ENCODE data around the gene HDAC9.

Gene HDAC9

DNA sequence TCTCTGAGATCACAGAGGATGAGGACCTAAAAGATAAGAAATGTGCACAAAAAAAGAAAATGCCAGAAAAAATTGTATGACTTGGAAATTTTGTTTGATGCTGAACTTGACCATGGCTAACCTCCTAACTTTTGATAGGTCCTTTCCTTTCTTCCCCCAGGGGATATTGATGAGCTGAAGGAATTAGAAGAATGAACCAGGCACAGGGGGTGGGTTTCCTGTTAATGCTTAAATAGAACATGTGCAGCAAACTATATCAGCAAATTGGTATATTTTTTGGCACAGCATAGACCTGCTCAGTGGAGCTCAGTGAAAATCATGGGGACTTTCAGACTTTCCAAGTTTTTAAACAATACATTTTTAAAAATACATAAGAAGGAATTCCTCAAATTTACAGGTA, 300.7 kb downstream of the HDAC9 start:
- no peak for DNase-seq

DNA sequence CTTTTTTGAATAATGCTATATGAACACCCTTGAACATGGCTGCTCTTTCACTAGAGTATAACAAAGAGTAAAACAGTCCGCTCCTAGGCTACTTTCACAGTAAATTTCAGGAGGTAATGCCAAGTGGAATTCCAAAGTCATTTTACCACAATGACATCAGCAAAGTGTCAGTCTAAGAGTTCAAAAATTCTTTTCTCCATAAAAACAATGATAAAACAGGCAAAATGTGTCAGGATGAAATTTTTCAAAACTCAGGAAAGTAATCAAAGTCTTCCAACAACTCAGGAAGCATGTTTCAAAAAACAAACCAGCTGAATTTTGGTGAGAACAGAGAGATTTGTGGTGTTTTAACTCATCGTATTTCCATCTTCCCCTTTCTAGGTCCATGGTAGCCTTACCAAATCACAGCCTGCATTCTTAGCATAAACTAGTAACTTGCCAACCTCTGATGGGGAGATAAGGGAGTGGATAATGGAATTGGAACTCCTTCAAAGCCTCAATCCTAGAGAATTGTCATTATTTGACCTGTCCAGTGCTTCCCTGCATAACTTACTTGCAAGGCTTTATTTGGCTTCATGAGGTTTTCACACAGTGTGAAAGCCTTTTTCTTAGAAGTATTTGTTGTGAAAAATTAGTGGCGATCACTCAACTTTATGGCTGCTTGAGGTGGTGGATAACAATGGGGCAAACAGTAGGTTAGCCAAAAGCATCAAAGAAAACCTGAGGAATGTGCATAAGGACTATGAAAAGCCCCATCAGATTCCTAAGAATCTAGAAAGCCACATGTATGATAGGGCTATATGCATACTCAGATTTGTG, 302.7 kb downstream of the HDAC9 start:
- no peak for DNase-seq

DNA sequence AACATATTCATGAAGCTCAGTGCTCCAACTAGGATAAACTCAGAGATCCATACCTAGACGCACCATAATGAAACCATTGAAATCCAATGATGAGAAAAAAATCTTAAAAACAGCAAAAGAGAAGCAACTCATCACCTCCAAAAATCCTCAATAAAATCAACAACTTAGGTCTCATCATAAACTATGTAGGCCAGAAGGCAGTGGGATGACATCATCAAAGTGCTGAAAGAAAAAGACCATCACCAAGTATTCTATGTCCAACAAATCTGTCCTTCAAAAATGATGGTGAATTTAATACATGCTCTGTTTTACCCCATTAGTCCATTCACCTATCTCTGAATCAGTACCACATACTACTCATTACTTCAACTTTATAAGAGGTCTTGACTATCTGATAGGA, 304.4 kb downstream of the HDAC9 start:
- no peak for DNase-seq

DNA sequence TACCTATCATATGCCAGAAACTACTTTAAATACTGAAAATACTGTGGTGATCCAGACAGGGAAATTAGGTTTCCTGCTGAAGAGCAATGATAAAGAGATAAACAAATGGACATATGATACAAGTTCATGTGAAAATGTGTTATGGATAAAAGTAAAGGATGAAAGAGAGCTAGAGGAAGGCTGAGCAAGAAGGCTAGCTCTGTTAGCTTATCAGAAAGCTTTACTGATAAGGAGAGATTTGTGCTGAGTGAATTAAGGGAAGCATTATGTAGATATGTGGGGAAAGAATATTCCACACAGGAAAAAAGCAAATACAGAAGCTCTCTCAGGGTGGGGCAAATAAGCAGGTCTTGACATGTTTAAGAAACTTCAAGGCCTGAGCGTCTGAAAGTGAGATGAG, 308.4 kb downstream of the HDAC9 start:
- no peak for DNase-seq

DNA sequence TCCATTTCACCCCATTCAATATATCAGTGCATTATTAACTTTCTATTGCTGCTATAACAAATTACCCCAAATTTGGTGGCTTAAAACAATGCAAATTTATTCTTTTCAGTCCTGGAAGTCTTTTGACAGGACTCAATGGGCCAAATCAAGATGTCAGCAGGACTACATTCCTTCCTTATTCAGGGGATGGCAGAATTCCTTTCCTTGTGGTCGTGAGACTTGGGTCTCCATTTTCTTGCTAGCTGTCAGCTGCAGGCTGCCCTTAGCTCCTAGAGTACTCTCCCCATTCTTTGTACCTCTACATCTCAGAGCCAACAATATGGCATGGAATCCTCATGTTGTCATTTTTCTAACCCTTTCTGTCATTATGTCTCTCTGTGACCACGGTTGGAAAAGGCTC, 310.6 kb downstream of the HDAC9 start:
- no peak for DNase-seq

DNA sequence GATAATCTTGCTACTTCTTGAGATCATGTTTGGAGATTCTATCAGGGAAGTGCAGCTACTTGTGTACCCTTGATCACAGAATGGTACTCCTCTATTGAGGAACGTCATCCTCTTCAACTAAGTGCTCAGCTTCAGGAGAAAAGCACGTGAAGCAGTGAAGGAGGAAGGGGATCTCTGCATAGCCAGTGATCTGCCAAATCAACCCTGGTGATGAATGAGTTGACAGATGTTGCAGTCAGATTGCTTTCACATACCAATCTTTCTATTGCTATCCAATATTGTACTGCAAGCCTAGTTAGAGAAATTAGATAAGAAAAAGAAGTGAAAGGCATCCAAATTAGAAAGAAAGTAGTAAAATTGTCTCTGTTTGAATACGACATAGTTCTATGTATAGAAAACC, 312.5 kb downstream of the HDAC9 start:
- DNase-seq, result no peak

DNA sequence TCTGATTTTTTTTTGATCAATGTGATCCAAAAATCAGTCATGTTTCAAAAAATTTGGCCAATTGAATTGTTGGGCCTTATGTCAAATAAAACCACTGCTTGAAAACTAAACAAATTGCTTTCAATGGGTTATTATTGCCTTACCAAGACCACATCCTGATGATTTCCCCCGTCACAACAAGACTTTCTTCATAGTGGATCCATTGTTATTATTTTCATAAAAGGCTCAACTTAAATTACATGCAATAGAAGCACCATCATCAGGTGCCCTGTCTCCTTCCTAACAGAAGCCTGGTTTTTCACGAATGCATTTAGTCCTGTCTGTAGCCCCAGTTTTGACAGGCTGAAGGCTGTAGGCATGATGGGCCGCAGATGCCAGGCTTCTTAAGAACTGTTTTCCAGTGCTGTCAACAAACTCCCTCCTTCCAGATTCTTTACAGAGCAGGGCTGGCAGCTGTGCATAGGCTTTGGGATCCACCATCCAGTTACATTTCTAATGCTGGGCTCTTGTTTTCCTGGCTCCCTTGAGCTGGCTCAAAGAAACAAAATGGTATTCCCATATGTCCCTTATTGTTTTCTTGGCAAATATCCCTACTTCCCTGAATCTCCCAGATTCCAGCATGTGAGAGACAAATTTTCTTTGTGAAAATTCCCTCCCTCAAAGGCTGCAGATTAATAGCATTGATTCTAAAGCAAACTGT, 319.9 kb downstream of the HDAC9 start:
- DNase-seq, result no peak

DNA sequence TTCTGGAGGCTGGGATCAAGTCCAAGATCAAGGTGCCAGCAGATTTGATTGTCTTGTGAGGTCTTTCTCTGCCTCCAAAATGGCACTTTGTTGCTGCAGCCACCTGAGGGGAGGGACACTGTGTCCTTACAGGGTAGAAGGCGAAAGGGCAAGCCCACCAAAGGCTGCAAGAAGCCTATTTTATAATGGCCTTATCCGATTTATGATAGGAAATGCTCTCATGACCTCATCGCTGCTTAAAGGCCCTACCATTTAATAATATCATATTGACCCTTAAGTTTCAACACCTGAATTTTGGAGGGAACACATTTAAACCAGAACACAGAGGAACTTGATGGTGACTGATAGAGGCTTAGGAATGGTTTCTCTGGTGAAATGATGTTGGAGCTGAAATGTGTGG, 325.4 kb downstream of the HDAC9 start:
- DNase-seq, result no peak

DNA sequence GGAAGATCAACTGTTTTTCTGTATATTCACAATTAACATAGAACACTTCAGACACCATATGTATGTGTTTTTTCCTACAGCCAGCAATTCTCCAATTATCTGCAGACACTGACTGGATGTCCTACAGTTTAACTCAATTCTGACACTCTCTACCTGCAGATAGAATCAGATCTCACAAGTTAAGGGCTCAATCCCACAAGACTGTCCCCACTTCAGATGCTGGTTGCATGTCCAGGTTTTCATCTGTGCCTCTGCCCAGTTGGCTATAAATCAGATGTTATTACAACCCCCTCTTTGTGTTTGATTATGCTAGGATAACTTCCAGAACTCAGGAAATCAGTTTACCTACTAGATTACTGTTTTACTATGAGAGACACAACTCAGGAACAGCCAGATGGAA, 326.0 kb downstream of the HDAC9 start:
- no peak for DNase-seq

DNA sequence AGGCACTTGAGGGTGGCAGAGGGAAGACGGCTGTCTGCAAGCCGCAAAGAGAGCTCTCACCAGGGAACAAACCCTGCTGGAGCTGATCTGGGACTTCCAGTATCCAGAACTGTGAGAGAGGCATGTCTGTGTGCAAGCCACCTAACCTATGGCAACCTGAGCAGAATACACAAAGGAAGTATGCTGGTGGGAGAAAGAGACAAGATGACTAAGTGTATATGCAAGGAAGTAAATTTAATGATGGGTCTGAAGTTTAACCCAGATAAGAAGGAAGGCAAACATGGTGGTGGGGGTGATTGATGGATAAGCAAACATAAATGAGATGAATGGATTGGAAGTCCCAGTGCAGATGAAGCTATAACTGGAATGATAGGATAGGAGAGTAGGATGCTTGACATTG, 328.6 kb downstream of the HDAC9 start:
- DNase-seq, result no peak

DNA sequence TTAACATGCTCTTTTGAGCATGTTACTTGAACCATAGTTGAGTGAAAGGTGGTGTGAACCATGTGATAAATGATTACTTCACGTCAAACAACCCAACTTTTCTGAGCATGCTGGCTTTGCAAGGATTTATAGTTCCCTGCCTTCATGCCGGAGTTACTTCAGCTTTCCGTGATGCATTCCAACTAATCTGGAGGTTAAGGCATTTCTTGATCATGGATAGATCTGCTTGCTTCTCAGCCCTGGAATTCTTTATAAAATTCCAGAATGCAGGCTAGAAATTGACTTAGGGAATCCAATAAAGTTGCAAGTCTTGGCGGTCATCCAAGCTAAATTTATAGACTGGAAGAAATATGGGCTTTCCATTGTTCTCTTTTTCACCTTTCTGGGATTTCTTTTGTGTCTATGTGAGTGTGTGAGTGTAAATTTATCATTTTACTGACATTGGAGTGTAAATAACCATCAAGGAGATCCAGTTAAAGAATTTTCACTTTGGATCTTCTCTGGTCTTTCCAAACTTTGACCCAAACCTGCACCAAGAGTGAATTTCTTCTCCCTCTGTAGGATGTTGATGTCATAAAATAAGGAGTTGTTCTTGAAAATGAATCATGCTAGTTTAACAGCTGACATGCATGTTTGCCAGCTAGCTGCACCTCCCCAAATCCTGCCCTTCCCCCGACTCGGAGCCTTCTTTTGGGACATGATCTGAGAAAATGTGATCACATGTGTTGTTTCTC, 332.9 kb downstream of the HDAC9 start:
- no peak for DNase-seq

DNA sequence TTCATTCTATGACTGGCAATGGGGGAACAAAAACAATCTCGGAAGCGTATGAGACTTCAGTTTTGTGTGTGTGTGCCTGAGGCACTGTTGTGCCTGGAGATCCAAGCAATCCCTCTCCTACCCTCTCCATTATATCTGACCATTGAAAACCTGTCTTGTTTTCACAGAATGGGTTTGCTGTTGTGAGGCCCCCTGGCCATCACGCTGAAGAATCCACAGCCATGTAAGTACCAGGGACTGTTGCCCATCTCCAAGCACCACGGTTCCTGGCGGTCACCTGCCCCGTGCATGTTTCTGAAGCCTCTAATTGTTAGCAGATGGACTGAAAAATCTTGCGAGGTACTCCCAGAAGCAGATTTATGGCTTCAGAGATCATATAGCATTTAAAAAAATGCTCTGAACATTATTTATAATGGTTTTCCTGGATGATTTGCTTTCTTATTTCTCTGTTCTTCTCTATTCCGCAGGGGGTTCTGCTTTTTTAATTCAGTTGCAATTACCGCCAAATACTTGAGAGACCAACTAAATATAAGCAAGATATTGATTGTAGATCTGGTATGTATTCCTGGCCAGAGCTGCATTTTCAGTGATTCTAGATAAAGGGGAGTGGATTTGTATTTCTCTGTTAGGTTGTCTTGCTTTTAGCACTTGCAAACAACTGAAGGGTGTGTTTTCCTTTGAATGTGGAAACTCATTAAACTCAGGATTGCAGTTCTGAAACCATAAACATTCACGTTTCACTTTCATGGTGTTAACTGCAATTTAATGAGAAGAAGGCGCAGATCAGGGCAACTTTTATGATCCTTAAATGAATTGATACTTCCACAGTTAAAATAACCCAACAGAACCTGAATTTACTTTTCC, 333.7 kb downstream of the HDAC9 start:
- DNase-seq, result no peak

DNA sequence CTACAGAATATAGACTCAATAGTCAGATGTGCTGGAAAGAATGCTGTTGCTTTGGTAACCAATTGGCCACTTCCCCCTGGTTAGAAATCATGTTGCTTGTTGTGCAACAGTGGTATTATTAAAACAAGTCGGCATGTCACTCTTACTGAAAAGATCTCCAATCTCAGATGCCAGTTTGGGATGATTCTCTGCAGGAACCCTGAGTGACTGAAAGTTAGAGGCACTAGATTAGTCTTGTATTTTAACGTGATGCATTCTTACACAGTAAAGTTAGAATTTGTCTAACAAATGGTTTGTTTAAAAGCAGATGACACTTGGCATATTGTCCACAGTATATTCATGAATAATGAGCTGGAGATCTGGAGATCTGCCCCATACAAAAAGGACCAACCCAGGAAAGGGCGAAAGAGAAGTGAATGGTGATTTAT, 334.3 kb downstream of the HDAC9 start:
- peak; percentile 14 to 50 (median 40) for DNase-seq

DNA sequence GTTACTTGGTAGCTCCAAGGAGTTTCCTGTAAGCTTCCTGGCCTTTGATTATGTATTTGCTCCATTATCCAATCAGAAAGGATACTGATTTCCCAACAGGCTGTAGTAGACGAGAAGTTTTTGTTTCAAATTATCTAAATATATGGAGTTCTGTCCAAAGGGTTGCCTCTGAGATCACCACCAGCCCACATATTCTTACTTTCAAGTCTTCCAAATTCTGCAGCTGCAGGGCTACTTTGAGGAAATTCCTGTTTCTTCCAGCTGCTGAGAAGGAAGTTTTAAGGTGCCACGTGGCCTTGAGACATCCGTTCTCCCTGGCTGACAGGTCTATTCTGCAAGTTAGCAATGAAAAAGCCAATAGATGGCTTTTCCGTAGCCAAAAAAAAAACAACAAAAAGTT, 335.9 kb downstream of the HDAC9 start:
- peak in 3 of 4 experiments; percentile 9 to 26 (median 25) for DNase-seq

DNA sequence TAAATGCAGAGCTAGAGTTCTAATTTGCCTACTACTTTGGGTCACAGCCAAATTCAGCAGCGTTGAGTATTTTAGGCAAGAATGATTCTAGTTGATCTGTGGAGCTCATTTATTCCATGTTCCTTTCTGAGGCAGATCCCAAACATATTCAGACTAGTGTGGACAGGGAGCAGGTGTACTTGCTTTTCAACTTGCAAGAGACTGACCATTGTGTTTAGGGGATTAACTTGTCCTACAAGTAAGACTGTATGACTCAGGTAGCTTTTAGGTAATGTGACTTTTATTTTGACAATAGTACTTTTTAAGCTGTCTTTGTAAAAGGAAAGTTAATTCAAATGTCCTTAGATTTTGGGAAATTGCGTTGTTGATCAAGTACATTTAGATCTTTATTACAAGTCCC, 336.4 kb downstream of the HDAC9 start:
- DNase-seq, result no peak

DNA sequence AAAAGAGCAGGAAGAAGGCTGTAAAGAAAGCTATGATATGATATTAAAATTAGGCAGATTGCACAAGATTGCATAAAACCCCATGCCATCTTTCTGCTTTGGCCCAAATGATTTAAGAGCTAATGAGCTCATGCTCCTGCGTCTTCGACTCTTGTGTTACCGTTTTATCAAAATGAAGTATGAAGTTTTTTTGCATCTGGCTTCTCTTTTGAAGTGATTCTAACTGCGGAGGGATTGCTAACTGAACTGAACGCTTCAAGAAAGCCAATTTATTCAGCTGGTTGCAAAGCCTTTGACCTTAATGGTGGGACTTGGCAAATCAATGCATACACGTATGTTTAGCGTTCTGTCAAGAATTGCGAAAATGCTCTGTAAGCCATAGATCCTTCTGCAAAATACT, 339.0 kb downstream of the HDAC9 start:
- DNase-seq, result no peak

DNA sequence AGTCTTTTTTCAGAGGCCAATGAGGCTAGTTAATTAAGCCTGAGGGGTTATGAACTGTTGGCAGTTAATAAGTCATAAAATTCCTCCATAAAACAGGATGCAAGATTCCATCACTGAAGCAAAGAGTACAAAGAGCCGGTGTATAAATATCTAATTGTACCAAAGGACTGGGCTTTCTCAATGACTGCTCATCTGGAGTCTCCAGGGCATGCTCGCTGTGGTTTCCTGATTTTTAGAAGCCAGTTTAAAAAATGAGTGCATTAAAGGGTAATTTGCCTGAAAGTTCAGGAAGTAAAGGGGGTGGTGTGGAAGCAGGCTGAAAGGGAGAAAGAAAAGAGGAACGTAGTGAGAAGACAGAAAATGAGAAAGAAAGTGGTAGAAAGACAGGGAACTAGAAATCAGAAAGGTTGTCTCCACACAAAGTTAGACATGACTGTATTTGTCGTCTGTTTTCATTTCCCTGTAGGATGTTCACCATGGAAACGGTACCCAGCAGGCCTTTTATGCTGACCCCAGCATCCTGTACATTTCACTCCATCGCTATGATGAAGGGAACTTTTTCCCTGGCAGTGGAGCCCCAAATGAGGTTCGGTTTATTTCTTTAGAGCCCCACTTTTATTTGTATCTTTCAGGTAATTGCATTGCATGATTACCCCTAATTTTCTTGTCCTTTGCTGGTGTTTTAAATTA, 339.6 kb downstream of the HDAC9 start:
- peak in 3 of 4 experiments; percentile 10 to 39 (median 33) for DNase-seq

DNA sequence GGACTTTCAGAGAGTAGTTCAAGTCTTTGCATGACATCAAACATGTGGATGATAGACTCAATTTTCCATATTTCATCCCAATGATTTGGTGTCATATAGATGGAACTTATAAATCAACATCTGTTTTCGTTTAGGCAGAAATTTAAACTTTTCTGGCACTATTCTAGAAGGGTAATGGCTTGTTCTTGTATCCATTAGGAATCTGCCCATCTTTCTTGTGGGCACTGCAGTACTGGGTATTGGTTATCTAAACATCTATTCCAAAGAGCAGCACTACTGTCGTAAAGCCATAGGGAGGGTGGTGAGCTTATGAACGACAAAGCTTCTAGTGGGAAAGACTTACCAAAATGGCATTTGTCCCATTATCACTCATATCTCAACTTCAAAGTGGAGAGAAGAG, 348.4 kb downstream of the HDAC9 start:
- DNase-seq, result no peak

DNA sequence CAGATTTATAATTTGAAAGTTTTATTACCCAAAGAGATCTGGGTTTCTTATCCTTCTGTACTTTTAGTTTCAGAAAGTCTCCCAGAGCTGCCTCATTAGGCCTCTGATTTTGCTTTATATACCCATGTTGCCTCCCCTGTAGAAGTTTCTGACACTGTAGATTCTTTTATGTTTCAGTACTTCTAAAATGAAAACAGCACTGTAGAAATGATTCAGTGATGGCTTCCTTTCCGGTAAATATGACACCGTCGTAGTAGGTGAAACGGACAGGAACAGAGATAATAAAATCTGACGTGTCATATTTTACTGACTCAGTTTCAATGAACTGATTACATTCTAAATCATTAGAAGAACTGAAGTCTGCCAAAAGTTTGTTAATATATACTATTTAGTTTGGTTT, 349.2 kb downstream of the HDAC9 start:
- no peak for DNase-seq

DNA sequence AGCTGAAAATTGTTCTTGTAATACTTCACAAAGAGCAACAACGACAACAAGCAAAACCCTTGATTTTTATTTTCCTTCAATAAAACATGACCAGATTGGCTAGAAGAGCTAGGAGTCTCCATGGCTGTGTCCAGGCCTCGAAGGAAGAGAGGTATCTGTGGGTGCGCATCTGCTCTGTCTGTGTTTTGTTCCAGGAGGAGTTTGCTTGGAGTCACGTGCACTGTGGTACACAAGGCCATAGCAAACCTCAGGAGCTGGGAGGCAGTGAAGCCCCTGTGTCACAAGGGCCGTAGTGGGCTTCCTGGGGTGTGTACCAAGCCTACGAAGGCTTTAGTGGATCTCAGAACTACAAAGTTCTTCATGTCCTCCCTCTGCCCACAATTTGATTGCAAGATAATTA, 350.2 kb downstream of the HDAC9 start:
- no peak for DNase-seq

DNA sequence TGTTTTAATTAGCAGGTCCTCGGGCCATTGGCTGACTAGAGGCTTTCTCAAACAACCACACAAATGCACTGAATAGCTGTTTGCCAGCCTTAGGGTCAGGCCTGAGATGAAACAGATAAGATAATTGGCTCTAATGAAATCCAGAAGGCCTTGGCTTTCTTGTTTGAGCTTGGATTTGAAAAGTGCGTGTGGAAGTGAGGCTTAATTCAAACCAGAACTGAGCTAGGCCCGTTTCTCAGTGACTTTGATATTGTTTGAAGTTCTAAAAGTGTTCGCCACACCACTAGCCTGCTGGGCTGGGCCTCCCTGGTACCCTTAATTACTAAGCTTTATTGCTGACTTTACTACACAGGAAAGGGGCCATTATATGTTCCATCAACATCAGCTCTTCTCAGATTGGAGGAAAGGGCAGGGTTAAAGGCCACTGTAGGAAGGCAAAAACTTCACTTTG, 351.2 kb downstream of the HDAC9 start:
- no peak for DNase-seq

DNA sequence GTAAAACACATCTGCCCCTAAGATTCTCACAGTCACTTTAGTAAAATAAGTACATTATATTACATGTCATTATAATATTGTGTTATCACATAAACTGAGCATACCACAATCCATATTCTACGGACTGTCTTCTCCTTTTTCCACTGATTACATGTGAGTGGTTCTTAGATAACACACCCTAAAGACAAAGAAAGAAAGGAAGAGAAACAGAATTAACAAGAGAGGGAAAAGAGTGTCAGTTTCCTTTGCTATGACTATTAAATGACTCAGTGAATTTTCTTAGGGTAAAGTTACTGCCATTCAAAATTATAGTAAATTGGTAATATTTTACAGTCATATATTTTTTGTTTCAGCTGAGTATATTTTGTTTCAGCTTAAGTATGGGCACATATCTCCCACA, 353.6 kb downstream of the HDAC9 start:
- DNase-seq, result no peak

Data from suppressor macrophage (primary cell).